Skeletal muscle satellite cell (primary cell): ENCODE measurements around the gene CHCHD6. TPM values are rescaled to one million over a fixed set of nuclear protein-coding genes. Genes with fewer than 3 reads are reported as not detected.

ENCODE experiments used
- H3K27me3 ChIP-seq: 2 replicates; pipeline ENCODE4 v1.7.0; 2013; ENCODE audit warnings: low read length; ENCODE audit not compliant: control insufficient read depth, insufficient read depth
- H3K36me3 ChIP-seq: 2 replicates; pipeline ENCODE4 v1.7.0; 2013; ENCODE audit warnings: mild to moderate bottlenecking, control low read depth, low read length; ENCODE audit not compliant: insufficient read depth
- H3K4me1 ChIP-seq: 2 replicates; pipeline ENCODE4 v1.7.0; 2013; ENCODE audit warnings: low read length; ENCODE audit not compliant: control insufficient read depth, insufficient read depth
- H3K4me2 ChIP-seq: 2 replicates; pipeline ENCODE4 v1.7.0; 2013; ENCODE audit warnings: mild to moderate bottlenecking, low read length
- H3K4me3 ChIP-seq: 2 replicates; pipeline ENCODE4 v1.7.0; 2013; ENCODE audit warnings: low read length
- H3K9ac ChIP-seq: 2 replicates; pipeline ENCODE4 v1.7.0; 2013; ENCODE audit warnings: mild to moderate bottlenecking, low read depth, low read length, moderate library complexity
- H3K9me3 ChIP-seq: replicated peaks from 2 replicates; pipeline ENCODE4 v1.7.0; 2013; ENCODE audit warnings: mild to moderate bottlenecking, control low read depth, low read length
- total RNA-seq: library from RNA; depleted of rRNA; stranded (reverse); fragments of >200 nt; gene quantifications from 2 replicates; pipeline ENCODE4 v1.2.3, GENCODE V29; 2012; rRNA removed

CHCHD6 gene, protein sequence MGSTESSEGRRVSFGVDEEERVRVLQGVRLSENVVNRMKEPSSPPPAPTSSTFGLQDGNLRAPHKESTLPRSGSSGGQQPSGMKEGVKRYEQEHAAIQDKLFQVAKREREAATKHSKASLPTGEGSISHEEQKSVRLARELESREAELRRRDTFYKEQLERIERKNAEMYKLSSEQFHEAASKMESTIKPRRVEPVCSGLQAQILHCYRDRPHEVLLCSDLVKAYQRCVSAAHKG
- total RNA-seq: 12.7 and 13.3 TPM in 2 replicates

DNA sequence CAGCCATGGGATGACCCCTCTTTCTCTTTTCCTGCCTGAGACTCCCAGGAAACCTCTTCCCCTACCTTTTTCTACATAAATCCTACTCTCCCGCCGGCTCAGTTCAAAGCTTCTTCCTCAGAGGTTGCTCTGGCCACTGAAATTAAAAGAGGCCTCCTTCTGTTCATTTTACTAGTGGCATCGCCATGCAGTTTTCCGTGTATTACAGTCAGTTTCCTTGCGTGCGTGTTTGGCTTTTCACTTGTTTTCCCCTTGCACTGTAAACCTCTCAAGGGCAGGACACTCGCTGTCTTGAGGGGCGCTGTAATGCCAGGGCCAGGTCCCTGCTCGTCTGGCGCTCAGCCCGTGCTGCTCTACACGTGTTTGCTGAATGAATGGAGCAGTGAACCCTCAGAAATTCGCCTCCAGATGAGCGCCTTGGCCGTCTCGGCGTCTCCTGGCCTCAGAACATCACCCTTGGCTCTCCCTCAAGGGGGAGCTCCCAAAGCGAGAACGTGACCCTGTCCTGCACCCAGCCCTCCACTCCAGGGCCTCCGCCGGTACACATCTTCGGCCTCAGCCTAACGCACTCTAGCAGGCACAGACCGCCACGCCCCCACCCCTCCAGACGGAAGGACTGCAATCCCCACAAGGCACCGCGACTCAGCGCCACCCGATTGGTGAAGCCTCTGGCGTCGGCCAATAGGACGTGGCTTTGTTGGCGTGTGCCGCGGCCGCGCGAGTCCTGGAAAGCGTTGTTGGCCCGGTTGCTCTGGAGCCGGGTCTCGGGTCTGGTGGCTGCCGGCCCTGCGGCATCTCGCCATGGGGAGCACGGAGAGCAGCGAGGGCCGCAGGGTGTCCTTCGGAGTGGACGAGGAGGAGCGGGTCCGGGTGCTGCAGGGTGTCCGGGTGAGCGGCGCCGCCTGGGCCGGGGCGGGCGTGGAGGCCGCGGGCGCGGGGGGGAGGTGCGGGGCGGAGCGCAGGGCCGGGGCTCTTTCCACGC is at the start of gene CHCHD6:
TSS of gene CHCHD6 (plus strand) at position 729 of the 982 bp plus-strand sequence. CDS start at position 802, 73 bp downstream.
- peak within 1 kb of the TSS; percentile 90 for H3K4me3 ChIP-seq

DNA sequence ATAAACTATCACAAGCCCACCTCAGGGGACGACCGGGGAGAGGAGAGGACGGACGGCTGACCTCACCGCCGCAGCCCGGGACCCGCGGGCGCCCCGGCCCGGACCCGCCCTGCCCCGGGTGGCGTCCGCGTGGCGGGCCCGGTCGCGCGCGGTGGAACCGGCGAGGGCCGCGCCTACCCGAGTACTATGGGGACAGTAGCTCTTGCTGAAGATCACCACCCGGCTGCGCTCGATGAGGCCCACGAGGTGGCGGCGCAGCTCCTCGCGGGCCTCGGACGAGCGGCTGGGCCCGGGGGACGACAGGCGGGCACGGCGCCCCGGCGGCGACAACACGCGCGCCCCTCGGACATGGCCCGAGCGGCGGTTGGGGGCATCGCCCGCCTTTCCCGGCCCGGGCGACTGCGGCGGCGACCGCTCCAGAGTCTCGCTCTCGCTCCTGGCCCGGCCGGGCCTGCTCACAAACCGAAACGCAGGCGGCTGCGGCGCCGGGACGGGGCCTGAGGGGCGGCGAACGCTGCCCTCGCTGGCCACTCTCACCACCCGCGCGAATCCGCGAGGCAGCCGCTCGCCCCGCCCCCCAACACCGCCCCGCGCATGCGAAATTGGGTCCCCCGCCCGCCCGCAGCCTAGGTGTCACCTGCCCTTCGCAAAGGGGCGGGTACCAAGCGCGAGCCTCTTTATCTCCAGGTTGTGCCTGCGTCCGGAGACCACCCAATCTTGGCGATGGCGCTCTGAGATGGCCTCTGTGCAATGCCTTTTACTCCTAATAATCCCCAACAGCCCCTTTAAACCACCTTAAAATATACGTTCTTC is 49.3 kb upstream of the CHCHD6 start, which contains the start of gene TXNRD3:
TSS of gene TXNRD3 (minus strand) at position 554 of the 813 bp plus-strand sequence.
- Histone ChIP-seq H3K9me3 (no peaks in the 10 kb centered on the region), H3K36me3 (no peaks in the 10 kb centered on the region), H3K4me1 (no peaks in the 10 kb centered on the region), H3K4me3 (peak within 1 kb of the TSS; percentile 82), H3K9ac (peak within 1 kb of the TSS; percentile 88), H3K4me2 (peak within 1 kb of the TSS; percentile 84), H3K27me3 (peaks cover 2% of the 10 kb centered on the region)

More for the DNA sequence above, at the start of gene CHCHD6:
- H3K27me3 ChIP-seq: peaks cover 24% of the 10 kb centered on the region
- peaks cover 3% of the 10 kb centered on the region for H3K9me3 ChIP-seq
- H3K4me1 ChIP-seq: peaks cover 13% of the 10 kb centered on the region
- H3K9ac ChIP-seq: peak within 1 kb of the TSS; percentile 67
- no peaks in the 10 kb centered on the region for H3K36me3 ChIP-seq
- H3K4me2 ChIP-seq: peak within 1 kb of the TSS; percentile 93

DNA sequence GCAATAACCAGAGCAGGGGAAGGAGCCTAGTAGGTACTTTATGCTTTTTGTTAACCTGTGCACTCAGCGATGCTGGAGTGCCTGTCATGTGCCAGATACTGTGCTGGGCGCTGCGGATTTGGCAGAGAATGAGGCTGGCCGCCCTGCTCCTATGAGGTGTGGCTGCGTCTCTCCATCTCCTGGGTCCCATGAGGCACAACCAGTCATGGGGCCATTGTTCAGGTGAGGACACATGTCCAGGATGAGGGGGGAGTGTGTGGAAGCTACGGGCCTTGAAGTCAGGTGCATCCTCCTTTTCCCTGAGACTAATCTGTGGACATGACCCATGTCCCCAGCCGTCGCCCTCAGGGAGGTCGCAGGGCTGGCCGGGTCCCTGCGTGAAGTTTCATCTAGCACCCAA is 48.2 kb upstream of the CHCHD6 start:
- no peak overlapping the region for H3K4me2 ChIP-seq
- peaks cover 13% of the 10 kb centered on the region for H3K27me3 ChIP-seq
- no peaks in the 10 kb centered on the region for H3K36me3 ChIP-seq
- H3K4me3 ChIP-seq: no peak overlapping the region
- H3K4me1 ChIP-seq: no peaks in the 10 kb centered on the region
- H3K9ac ChIP-seq: no peak overlapping the region
- H3K9me3 ChIP-seq: no peaks in the 10 kb centered on the region

DNA sequence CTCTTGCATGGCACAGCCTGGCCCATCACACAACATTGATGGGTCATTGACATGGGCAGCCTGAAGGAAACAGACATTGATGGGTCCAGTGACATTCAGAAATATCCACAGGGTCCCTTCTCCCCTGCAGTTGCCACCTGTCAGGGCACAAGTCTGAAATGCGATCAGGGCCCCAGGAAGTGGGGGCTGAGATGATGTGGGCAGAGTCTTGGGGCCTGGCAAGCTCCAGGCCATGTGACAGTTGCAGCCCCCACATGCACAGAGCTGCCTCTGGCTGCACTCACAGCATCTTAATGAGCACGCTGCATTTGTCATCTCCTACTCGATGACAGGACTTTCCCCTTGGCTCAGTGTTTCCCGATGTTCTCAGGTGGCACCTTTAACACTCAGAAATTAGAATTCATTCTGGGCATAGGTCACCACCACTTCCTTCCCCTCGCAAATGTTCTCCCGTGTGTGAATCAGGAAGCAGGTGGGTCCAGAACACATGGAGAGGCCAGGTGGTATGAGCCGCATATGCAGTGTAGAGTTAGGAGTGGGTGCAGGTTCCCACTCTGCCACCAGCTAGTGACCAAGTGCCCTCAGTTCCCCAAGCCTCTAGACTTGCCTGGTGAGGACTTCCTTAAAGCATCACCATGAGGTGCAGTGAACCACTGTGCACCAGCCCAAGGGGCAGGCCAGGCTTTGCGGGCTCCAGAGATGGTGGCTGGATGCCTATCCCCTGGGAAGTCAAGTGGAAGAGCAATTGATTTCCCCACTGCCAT is 47.5 kb upstream of the CHCHD6 start:
- Histone ChIP-seq H3K27me3 (peaks cover 20% of the 10 kb centered on the region), H3K4me2 (no peak overlapping the region), H3K36me3 (no peaks in the 10 kb centered on the region), H3K4me3 (no peak overlapping the region), H3K4me1 (no peaks in the 10 kb centered on the region), H3K9me3 (no peaks in the 10 kb centered on the region), H3K9ac (no peak overlapping the region)

DNA sequence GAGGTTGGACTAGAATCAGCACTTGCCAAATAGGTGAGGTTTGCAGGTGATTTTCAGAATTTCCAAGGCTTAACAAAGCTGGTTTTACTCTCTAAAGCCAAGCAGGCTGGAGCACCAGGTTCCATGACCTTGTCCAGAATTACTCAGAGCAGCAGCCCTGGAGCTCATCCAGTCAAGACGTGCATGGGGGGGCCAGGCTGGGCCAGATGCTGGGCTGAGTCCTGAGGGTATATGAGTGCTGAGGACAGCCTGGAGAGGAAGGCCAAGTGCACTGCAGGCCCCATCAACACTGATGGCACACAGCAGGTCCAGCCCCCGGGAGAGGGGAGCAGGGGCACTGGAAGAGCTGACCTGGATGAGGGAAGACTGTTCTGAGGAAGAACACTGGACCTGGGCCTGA is 46.1 kb upstream of the CHCHD6 start:
- peaks cover 33% of the 10 kb centered on the region for H3K27me3 ChIP-seq
- H3K9ac ChIP-seq: no peak overlapping the region
- H3K9me3 ChIP-seq: no peaks in the 10 kb centered on the region
- H3K4me3 ChIP-seq: no peak overlapping the region
- no peaks in the 10 kb centered on the region for H3K36me3 ChIP-seq
- H3K4me1 ChIP-seq: no peaks in the 10 kb centered on the region
- no peak overlapping the region for H3K4me2 ChIP-seq

DNA sequence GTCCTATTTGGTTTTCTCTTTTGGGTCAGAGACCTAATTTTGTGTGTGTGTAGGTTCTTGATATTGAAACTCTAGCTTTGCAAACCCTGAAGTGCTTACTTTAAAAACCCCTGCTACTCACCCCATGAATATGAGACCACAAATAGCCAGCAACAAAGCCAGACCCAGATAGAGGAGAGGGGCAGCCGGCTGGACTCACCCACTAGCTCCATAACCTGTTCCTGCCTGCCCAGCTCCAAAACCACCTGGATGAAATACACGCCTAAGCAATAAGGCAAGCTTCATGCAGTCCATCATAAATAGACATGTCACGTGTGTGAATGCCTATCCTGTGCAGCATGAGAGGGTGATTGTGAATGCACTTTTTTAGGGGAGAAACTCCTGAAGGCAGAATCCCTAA is 45.5 kb upstream of the CHCHD6 start:
- H3K4me3 ChIP-seq: no peak overlapping the region
- H3K36me3 ChIP-seq: no peaks in the 10 kb centered on the region
- no peaks in the 10 kb centered on the region for H3K9me3 ChIP-seq
- peaks cover 40% of the 10 kb centered on the region for H3K27me3 ChIP-seq
- no peaks in the 10 kb centered on the region for H3K4me1 ChIP-seq
- no peak overlapping the region for H3K4me2 ChIP-seq
- H3K9ac ChIP-seq: no peak overlapping the region

DNA sequence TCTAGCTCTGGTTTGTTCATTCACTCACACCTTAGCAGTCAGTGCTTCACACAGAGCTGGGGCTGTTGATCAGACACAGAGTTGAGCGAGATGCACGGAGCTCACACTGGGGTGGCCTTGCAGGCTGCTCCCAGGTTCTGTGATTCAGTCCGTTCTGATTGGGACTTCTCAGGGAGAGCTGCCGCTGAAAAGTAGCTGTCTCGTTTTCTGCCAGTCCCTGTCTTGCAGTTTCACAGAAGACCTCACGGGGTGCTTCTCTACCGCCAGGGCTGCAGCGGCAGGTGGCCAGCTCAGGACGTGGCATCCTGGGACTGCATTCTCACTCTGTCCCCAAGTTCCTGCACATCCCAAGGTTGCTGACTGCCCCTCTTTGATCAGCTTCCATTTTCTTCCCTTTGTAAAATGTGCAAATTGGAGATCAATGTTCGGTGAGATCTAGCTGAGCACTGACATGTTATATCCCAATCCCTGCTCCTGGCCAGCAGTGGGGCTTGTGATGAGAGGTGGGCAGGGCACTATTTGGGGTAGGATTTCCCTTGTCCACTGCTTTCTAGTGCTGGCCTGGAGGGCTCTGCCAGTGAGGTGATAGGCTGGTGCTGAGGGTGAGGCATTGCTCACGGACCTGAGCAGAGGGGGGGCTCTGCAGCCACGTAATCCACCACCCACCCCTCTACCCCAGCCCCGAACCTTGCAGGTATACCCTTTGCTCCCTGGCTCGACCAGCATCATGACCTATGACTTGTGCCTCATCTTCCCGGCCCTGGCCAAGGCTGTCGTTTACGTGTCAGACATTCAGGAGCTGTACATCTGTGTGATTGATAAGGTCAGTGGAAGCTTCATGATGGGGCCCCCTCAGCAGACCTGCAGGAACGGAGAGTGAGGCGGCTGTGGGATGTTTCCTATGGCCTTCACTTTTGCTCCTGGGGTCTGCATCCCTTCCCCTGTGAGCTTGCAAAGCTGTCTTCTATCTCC is 43.8 kb upstream of the CHCHD6 start:
- Histone ChIP-seq H3K9ac (no peak overlapping the region), H3K4me3 (no peak overlapping the region), H3K4me1 (no peaks in the 10 kb centered on the region), H3K9me3 (no peaks in the 10 kb centered on the region), H3K36me3 (no peaks in the 10 kb centered on the region), H3K4me2 (no peak overlapping the region), H3K27me3 (peaks cover 52% of the 10 kb centered on the region)

DNA sequence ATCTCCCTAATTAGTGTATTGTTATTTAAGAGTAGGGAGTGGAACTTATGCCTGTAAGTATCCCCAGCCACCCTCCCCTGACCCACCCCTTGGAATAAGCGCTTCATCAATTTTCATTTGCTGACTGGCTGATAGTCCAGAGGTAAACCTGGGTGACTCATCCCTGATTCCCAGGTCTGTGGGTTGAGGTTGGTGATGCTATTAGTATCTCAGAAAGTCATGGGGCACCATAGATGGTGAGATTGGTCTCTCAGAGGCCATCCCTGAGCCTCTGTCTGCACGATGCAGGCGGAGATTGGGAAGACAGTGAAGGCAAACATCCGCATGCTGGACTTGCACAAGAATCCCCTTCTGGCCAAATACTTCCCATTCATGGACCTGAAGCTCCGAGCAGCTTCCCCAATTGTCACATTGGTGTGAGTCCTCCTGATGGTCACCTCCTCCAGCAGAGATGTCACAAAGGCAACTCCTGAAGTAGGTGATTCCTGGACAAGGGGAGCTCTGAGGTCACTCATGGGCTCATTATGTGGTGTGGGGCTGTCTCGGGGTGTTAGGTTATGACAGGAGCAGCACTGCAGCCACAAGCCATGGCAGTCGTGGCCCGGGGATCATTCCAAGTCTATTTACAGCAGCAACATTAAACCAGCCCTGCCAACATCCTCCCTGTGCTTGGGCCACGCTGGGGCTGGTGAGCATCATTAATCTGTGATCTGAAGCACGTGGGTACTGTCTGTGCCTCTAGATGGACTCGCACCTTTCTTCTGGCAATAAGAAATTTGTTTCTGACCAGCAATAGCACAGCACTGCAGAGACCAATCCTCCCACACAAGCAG is 42.3 kb upstream of the CHCHD6 start:
- H3K27me3 ChIP-seq: peaks cover 62% of the 10 kb centered on the region
- H3K36me3 ChIP-seq: no peaks in the 10 kb centered on the region
- no peak overlapping the region for H3K9ac ChIP-seq
- H3K4me2 ChIP-seq: no peak overlapping the region
- no peak overlapping the region for H3K4me3 ChIP-seq
- H3K4me1 ChIP-seq: no peaks in the 10 kb centered on the region
- H3K9me3 ChIP-seq: no peaks in the 10 kb centered on the region

DNA sequence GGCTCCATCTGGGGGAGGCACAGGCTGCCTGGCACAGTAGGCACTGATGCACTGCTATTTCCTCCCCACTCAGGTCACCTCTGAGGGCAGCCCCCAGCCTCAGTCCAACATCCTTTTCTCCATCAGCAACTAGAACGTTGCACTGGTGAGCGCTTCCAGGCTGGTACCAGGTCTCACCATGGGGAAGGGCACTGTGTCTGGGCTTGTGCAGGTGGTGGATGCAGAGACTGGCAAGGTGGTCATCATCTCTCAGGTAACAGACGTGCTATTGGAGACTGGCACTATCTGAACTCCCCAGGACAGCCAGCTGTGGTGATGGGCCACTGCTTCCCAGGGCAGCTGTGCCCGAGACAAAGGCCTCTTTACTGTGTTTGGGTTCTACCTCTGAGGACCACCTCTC is 40.8 kb upstream of the CHCHD6 start:
- Histone ChIP-seq H3K4me2 (no peak overlapping the region), H3K27me3 (peaks cover 62% of the 10 kb centered on the region), H3K4me1 (no peaks in the 10 kb centered on the region), H3K9ac (no peak overlapping the region), H3K9me3 (no peaks in the 10 kb centered on the region), H3K36me3 (no peaks in the 10 kb centered on the region), H3K4me3 (no peak overlapping the region)
